T follicular helper cell (primary cell): Measurements from ENCODE around the gene ALG9.
A peak's percentile ranks its signal among the peaks of the same experiment; 100 is the strongest.

Experiments
- DNase-seq: peaks from one replicate; pipeline ENCODE4 v3.0.0-alpha.2; 2020; ENCODE audit warnings: low read depth

ALG9 gene

DNA sequence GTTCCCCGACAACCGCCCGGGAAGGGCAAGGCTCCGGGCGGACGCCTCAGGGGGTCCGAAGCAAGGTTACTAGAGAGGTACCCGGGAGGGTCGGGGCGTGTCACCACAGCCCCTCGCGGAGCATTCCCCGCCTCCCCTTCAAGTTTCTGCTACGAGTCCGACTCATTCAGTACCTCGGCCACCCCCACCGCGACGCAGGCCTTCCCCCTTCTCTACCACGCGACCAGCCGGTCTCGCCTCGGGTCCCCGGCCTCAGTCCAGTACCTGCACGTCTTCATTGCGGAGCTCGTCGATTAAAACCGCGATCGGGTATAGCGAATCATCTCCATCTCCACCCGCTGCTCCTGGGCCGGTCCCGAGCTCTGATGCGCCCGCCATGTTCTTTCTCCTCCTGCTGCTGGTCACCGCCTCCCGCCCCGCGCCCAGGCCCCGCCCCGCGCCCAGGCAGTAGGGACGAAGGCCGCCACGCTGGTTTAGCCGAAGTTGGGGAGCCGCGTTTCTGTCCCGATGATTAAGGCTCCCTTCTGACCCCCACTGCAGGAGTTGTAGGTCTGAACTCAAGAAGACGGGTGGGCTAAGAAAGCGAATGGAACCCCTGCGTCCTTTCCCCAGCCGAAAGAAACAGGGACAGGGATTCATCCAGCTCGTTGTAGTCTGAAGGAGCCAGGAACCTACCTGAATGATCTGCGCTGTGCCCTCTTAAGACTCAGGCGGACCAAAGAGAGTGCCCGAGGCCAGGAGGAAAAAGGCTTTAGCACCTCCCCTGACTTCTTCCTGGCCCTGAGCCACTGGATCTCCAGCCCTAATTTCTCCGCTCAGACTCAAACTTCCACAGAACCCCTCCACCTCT, 105.2 kb downstream of the ALG9 start, which contains the start of gene PPP2R1B:
Gene PPP2R1B, minus strand, starts transcription at position 406 of the 850 bp plus-strand sequence. Its CDS starts 28 bp downstream, at position 378.
- DNase-seq, result peak; percentile 58

DNA sequence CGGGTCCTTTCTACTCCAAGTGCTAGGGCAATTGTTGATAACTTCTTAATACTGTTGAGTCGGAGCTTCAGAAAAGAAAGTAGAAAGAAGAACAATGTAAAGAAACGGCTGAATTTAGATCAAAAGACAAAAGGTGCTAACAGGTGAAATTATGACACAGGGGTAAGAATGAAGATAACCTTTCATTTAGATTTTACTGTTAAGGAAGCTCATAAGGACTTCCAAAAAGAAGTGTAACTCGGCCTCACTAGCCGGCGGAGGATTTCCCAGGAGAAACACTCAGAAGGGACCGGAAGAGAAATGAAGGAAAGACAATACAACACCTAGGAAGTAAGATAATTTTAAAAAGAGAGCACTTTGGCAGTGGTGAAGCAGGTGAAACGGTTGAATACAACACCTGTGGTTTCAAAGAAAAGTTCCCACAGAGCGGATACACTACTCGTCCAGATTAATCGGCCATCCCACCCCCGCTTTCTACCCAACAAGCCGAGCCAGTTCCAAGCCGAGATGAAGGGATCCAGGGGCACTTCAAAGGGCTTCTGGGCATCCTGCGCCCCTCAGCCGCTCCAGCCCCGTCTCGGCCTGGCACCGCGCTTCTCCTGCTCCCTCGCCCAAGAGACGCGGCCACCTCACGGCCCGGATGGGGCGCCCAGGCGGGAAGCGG, 105.9 kb downstream of the ALG9 start:
- DNase-seq, result no peak

DNA sequence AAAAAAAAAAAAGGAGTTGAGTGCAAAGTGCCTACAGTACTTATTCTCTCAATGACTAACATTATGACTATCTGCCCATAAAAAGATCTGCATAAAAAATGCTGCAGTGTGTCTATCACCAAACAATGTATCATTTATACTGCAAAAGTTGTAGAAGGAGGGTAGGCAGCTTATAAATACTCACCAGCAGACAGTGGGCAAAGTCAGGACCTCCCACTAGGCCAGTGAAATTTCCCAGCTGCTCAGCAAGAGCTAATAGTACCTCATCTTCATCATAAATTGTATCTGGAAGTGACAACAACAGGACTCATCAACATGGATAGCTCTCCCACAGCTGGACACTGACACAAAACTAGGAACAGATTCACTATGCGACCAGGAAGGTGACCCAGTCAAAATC, 106.8 kb downstream of the ALG9 start:
- no peak for DNase-seq

DNA sequence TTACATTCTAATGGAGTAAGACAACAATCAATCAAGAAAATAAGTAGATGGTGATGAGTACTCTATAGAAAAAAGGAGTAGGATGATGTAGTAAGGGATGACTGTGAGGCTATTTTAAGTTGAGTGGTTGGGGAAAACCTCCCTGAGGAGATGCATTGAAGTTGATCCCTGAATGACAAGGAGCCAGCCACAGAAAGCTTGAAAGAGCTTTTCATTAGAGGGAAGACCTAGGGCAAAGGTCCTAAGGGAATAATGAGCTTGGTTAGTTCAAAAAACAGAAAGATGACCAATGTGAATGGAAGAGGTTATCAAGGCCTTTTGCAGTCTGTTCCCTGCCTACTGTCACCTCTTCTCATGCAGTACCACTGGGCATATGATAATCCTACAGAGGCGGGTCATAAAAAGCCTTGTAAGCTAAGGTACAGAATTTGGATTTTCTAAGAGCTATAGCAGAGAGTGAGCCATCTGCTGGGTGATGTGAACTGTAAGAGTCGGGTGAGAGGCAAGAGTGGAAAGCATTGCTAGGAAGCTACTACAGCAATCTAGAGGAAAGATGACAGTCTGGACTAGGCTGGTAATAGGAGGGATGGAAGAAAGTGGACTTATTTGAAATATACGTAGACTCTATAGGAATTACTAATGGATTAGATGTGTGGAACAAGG, 108.3 kb downstream of the ALG9 start:
- DNase-seq, result no peak

DNA sequence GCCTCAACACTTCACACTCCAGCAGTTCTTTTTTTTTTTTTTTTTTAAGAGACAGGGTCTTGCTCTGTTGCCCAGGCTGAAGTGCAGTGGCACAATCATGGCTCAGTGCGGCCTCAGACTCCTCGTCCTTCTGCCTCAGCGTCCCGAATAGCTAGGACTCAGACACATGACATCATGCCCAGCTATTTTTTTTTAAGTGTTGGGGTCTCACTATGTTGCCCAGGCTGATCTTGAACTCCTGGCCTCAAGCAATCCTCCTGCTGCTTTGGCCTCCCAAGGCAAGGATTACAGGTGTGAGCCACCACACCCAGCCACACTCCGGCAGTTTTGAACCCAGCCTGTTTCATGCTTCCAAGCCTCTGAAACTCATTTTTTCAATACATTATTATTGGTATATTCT, 108.9 kb downstream of the ALG9 start:
- no peak for DNase-seq

DNA sequence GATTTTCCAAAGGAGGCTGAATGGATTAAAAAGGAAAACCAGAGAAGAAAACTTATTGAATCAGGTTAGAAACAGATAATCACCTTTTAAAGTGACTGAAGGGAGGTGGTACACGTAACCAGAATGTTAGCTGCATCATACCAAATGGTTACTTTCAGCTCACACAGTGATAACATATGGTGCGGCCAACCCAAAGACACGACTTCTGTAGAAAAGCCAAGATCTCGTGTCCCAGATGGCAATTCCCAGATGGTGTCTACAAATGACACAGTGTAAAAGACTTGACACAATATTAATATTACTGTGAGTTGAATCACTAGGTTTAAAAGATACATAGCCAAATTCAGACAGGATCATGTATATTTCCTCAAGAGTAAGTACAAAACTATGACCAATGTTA, 110.3 kb downstream of the ALG9 start:
- no peak for DNase-seq

DNA sequence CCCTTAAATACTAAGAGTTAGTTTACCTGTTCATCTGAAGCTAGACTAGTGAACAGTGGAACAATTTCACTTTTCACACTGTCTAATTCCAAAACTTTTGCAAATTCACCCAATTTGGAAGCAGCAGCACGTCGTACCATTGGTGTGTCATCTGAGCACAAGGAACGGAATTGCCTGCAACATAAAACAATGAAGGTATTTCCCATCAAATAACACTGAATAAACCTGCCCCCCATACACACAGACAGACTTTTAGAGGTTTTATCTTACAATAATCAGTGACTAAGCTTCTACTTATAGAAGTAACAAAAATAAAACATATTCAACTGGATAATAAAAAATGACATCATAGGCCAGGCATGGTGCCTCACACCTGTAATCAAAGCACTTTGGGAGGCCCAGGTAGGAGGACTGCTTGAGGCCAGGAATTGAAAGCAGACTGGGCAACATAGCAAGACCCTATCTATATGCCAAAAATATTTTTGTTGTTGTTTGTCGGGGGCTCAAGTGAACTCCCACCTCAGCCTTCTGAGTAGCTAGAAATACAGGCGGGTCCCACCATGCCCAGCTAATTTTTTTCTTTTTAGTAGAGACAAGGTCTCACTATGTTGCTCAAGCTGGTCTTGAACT, 111.5 kb downstream of the ALG9 start:
- DNase-seq, result no peak

DNA sequence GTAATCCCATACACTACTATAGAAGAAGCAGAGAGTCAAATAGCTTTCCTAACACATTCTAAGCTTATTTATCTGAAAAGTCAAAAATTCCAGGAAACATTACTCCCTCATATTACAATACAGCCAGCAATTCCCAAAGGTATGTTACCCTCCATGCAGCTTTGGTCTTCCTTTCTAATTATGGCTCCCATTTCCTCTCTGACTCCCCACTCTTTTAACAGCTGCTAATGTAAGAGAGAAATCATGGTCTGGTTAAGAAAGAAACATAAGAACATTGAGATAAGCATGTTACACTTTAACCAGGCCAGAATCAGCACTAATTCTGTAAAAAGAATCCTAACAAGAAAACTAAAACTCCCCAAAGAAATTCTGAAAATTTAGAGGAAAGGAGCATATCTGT, 112.0 kb downstream of the ALG9 start:
- DNase-seq, result no peak

DNA sequence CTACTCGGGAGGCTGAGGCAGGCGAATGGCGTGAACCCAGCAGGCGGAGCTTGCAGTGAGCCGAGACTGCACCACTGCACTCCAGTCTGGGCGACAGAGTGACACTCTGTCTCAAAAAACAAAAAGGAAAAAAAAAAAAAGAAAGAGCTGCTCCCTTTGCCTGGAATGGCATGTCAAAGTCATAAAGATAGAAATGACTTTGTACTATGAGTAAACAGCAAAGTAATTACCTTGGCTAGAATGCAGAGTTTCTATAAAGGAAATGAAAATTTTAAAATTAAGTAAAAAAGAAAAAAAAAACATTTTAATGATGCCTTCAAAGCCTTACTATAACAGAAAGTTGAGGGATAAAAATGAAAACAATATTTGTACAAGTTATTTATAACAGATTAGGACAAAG, 115.3 kb downstream of the ALG9 start:
- DNase-seq, result no peak

DNA sequence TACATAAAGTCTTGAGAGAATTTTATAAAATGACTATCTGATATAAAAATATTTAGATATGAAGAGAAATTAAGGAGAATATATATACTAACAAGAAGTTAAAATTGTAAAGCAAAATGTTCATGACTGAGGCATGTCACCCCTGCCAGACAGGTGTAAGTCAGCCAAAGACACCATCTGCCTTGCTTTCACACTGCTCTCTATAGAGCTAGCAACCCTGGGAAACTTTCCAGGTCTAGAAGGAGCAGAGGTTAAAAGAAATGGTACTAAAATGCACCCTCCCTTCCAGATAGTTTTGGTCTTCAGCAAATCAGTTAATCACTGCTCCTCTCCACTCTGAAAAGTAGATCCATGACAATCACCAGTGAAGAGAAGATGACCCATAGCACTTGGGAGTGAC, 121.7 kb downstream of the ALG9 start:
- no peak for DNase-seq

DNA sequence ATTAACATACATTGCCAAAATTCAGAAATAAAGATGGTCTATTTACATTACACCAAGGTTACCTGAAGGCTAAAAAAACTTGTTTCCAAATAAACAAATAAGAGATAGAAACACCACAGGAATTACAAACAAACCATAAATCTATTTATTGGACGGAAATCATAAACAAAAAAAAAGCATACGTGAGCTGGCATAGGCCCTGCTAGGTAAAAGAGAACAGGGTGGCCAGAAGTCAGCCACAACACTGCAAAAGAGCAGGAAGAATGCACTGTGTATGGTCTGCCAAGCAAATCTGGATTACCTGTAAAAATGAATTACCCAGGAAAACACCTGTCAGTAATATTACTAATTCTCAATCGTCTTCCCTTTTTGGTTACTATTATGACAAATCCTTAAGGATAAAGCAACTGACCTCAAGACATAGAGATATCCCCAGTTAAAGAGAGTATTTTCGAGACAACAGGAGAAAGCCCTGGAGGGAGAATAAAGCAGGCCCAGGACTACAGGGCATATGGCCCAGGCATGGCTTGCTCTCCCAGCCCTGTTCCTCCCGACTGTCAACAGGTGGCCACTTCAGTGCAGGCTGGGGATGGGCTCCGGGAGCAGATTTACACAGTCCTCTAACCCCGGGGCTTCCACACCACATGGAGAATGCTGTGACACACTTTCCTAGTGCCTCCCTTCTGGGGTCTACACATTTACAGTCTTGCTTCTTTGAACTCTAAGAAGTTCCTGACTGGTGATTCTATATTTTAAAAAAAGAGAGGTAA, 123.2 kb downstream of the ALG9 start:
- no peak for DNase-seq

DNA sequence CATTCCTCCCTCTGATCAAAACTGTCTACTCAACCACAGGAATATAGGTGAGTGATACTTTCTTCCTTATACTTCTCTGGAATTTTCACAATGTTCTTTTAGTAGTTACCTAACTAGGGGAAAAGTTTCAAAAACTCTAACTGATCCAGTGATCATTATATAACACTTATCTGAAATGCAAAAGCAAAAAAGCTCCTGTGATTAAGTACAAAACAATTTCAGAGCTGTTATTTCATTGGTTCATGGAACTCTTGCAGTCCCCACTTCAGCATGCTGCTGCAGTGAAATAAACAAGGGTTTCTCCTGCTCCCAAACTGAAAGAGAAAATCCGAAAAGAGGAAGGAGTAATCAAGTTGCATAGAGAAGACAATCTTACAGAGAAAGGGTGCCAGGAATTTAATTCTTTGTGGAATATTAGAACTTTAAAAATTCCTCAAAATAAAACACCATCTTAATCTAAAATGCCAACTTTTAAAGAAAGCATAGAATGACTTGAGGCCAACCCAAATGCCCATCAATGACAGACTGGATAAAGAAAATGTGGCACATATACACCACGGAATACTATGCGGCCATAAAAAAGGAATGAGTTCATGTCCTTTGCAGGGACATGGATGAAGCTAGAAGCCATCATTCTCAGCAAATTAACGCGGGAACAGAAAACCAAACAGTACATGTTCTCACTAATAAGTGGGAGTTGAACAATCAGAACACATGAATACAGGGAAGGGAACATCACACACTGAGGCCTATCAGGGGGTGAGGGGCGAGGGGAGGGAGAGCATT, 125.5 kb downstream of the ALG9 start:
- DNase-seq, result no peak

DNA sequence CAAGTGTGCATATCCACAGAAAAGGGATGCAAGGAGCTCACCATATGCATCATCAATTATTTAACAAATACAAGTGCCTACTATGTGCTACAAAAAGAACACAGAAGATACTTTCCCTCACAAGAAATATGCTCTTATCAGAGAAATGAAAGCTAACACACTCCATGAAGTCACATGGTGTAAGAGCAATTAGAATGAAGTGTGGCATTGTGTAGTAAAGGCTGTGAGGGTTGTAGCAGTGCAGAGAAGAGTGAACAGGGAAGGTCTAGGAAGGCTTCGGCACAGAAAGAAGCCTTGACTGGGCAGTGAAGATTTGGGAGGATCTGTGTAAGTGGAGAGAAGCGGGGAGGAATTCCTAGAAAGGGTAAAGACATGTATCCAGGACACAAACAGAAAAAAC, 127.7 kb downstream of the ALG9 start:
- no peak for DNase-seq

DNA sequence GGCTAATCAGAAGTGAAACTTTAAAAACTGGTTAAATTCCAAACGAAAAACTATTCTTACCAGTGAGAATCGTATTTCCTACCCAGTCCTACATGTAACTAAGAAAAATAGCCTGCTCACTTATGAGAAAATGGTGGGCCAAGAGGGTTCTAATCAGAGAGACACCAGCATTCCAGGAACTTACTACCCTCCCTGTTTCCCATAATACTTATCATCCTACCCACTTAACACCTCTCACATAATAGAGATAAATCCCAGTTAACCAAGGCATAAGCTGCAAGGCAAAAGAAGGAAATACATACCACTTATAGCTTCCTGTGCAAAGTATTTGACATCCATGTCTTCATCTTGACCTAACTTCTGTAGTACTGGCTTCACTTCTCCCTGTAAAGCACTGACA, 129.6 kb downstream of the ALG9 start:
- DNase-seq, result no peak

DNA sequence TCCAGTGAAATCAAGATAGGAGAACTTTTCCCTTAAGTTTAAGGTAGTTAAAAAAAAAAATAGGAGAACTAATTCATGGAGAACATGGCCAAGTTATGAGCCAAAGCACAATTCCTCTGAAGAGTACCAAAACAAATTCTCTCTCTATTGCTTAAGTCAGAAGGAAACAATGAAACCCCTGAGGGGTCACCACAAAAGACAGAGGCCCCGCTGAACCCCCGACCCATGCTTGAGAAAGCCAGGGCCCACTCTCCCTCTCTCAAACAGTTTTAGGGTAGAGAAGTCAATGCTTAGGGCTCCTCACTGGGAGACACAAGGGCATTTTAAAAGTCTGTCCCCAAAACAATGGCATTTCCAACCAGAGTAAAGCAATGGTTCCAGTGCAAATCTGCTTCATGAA, 132.1 kb downstream of the ALG9 start:
- DNase-seq, result no peak

DNA sequence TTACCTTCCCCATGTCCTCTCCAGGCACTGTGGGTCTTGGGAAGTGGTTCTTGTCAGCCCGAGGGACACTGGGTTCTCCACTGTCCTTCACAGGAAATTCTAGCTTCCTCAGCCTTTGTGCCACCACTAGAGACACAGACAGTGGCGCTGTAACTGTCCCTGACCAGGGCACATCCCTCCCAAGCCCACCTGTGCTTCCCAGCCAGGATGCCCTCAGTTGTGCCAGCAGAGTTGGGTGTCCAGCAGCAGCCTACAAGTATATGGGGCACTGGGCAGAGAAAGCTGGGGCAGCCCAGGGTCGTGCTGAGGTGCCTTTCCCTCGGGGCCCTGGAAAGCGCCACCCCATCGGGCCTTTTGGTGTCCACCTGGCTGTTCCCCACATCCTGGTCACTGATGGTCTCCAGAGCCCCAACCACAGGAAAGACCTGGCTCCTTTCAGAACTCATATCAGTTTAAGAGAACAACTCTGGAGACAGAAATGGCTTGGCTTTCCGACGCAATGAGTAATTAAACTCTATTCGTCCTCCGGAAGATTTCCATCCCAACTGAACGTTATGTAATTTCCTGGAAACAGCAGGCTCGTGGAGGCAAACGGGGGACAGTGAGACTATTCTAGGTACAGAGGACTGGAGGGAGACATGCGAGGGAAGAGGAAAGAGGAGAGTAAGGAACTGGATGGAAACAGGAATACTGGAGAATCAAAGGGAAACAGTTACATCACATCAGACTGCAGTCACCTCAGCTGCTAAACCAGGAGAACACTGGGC, 133.8 kb downstream of the ALG9 start:
- DNase-seq, result no peak

DNA sequence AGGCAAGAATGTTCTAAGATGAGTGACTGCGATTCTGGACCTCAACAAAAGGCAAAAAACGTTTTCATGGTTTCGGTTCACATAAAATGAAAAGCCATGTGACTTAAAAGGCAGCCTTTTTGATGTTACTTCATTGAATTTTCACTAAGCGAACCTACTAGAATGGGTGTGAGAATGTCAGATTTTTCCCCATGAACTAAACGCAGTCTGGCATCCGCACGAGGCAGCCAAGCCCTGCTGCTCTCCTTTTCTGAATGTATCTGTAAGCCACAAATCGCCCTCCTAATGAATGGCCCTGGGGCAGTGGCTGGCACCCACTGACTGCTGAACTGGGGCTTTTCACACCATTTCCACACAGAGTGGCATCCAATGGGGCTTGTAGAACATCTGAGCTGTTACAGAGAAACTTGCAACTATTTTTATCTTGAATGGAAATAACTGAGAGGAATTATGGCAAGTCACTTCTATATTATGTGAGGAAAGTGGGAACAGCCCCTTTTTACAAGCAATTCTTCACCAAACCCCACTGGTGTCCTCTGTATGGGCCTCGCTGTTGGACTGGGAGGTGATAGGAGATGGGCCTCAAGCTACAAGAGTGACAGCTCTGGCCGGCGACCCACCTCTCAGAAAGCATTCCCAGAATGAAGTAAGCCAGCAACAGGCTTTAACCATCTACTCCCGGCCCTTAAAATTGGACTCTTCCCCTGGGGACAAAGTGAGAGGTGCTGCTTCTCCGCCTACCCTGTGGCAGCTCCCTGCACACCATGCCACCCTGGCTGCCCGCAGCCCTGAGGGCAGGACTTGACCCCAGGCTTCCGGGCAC, 134.5 kb downstream of the ALG9 start:
- no peak for DNase-seq
